ENCODE measurements around the gene DRD2. TPM values are rescaled to one million over a fixed set of nuclear protein-coding genes. Genes with fewer than 3 reads are reported as not detected.

DRD2 gene
- total and polyA plus RNA-seq, 2 donors (not counting 3 experiments of a cell fraction or from before 2014, with no cell fraction given): not detected

DNA sequence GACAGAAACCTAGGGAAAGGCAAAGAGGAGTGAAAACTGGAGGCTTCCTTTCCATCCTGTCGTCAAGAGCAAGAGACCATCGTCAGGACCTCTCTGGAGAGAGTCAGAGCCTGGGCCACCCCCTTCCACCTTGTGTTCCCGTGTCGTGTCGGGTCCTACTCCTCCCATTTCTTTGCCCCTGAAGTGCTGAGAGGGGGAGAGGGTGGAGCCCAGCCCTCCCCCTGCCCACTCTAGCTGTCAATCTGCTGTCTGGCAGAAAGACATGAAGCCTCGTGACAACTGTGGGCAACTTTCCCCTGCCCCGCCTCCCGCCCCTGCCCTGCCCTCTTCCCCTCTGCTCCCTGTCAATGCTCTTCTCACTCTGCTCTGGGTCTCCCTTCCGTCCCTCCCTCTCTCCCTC, 67.0 kb downstream of the DRD2 start:
- FAIRE-seq (no peak), DNase-seq (ENCODE audit: low read depth, low spot score) (no peak)
- ChIA-PET POLR2A (no interaction called here), CTCF (no interaction called here)
- no peak overlapping the region for H3K4me2 ChIP-seq (ENCODE audit: insufficient read depth, low read length)
- dilution Hi-C loops (cut with MboI; ENCODE audit: extremely low pct_ligation_motif_present, low sequenced_read_pairs): no loop called here
- no peaks in the 10 kb centered on the region for H3K79me2 ChIP-seq (ENCODE audit: control insufficient read depth, insufficient read depth, low read length)
- H3K27ac ChIP-seq (ENCODE audit: insufficient read depth, low read depth, low read length): no peak overlapping the region
- BruUV-seq (replicated peaks): no TSS peak
- no peak for TF ChIP-seq JUN (IDR thresholded peaks at IDR 0.05; ENCODE audit: borderline replicate concordance, insufficient read depth, insufficient read length, low read depth)
- no peak for TF ChIP-seq POLR2A (IDR thresholded peaks at IDR 0.05; ENCODE audit: low read depth, low read length)
- TF ChIP-seq, protein P1, sequence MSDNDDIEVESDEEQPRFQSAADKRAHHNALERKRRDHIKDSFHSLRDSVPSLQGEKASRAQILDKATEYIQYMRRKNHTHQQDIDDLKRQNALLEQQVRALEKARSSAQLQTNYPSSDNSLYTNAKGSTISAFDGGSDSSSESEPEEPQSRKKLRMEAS (IDR thresholded peaks at IDR 0.05; ENCODE audit: insufficient read depth, insufficient read length): no peak
- no peak for TF ChIP-seq MYC (IDR thresholded peaks at IDR 0.05; ENCODE audit: low read depth, low read length)
- TF ChIP-seq GATA2 (IDR thresholded peaks at IDR 0.05; ENCODE audit: insufficient read depth, insufficient read length, low read depth, low read length): no peak
- no peak for TF ChIP-seq FOS (IDR thresholded peaks at IDR 0.05; ENCODE audit: borderline replicate concordance, insufficient read depth, low read length)
- no peak for TF ChIP-seq POLR2AphosphoS5 (IDR thresholded peaks at IDR 0.05; ENCODE audit: insufficient read depth, low read depth, low read length)
- no peak for TF ChIP-seq EZH2 (IDR thresholded peaks at IDR 0.05; ENCODE audit: borderline replicate concordance, low read depth, low read length, severe bottlenecking)
- TF ChIP-seq, protein P2, sequence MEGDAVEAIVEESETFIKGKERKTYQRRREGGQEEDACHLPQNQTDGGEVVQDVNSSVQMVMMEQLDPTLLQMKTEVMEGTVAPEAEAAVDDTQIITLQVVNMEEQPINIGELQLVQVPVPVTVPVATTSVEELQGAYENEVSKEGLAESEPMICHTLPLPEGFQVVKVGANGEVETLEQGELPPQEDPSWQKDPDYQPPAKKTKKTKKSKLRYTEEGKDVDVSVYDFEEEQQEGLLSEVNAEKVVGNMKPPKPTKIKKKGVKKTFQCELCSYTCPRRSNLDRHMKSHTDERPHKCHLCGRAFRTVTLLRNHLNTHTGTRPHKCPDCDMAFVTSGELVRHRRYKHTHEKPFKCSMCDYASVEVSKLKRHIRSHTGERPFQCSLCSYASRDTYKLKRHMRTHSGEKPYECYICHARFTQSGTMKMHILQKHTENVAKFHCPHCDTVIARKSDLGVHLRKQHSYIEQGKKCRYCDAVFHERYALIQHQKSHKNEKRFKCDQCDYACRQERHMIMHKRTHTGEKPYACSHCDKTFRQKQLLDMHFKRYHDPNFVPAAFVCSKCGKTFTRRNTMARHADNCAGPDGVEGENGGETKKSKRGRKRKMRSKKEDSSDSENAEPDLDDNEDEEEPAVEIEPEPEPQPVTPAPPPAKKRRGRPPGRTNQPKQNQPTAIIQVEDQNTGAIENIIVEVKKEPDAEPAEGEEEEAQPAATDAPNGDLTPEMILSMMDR (IDR thresholded peaks at IDR 0.05; ENCODE audit: extremely low read depth in 1 of 2, insufficient read depth in 1 of 2, low read depth in 1 of 2, low read length in 2 of 2): no peak
- H3K27me3 ChIP-seq (ENCODE audit: control insufficient read depth in 2 of 2, insufficient read depth in 2 of 2, low read length in 2 of 2): no peaks in the 10 kb centered on the region
- no peak overlapping the region for H3K4me3 ChIP-seq (replicated peaks in 1 of 3; ENCODE audit: insufficient read depth in 1 of 3, low read depth in 1 of 3, low read length in 3 of 3)
- H3K36me3 ChIP-seq (ENCODE audit: control insufficient read depth in 2 of 2, extremely low read depth in 1 of 2, insufficient read depth in 2 of 2, low read length in 2 of 2): no peaks in the 10 kb centered on the region
- H2AFZ ChIP-seq (ENCODE audit: low read depth, low read length): no peak overlapping the region
- intact Hi-C loops (cut with micrococcal nuclease): no loop called here
- H3K4me1 ChIP-seq (ENCODE audit: control insufficient read depth, extremely low read depth, insufficient read depth, low read length): no peaks in the 10 kb centered on the region
- H3K9me1 ChIP-seq (replicated peaks; ENCODE audit: control insufficient read depth, extremely low read depth, insufficient read depth, low read length): no peaks in the 10 kb centered on the region
- no peaks in the 10 kb centered on the region for H4K20me1 ChIP-seq (replicated peaks; ENCODE audit: control insufficient read depth, extremely low read depth, insufficient read depth, low read length)
- H3K9me3 ChIP-seq (replicated peaks; ENCODE audit: control insufficient read depth, insufficient read depth, low read length): no peaks in the 10 kb centered on the region
- no peak overlapping the region for H3K9ac ChIP-seq (replicated peaks; ENCODE audit: extremely low read depth, insufficient read depth, low read length)

Measured in endothelial cell of umbilical vein (primary cell).